ENCODE measurements around the gene BRD3.
A peak's percentile ranks its signal among the peaks of the same experiment; 100 is the strongest.
"Not testable (repeated sequence)": the region's sequence is repeated elsewhere in the genome, so short reads cannot be mapped to it uniquely, and the experiment has no call there.

BRD3 gene

DNA sequence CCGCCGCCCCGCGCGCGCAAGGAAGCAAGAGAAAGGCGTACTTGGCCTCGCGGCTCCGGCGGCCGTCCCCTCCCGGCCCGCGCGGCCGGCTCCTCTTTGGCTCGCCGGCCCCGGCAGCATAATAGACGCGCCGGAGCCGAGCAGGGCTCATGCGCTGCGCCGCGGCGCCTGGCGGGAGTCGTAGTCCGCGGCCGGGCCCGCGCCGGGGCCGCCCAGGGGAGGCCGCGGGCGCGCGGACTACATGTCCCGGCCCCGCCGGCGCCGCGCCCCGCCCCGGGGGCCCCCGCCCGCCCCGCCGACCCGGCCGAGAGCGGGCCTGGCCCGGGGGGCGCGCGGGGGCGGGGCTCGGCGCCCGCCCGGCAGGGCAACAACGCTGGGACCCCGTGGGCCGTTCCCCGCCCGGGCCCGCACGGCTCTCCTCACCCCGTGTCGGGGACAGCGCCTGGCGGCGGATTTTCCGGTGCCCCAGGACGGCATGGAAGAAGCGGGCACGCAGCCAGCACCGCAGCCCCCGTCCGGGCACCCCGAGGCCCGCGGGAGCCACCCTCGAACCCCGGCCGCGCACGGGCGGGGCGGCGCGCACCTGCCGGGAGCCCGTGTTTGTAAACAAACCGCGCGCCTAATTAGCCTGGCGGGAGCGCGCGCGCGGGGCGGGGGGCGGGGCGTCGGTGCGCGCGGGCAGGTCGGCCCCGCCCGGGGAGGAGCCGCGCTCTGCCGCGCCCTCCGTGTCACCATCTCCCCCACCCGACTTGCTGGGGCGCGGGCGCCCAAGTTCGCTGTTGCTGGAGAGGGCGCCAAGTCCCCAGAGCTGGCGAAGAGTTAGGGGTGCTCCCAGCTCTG lies at the start of gene BRD3:
BRD3 (minus strand) TSS at position 123 of the 840 bp plus-strand sequence. CDS start 14,549 bp downstream, outside the sequence.
- peak; percentile 62 to 69 for DNase-seq (ENCODE audit: low read depth in 2 of 2)

DNA sequence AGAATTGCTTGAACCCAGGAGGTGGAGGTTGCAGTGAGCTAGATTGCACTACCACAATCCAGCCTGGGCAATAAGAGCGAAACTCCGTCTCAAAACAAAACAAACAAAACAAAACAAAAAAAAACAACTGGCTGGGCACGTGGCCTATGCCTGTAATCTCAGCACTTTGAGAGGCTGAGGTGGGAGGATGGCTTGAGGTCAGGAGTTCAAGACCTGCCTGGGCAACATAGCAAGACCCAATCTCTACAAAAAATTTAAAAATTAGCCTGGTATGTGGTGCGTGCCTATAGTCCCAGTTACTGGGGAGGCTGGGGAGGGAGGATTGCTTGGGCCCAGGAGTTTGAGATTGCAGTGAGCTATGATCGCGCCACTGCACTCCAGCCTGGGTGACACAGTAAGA lies 44.7 kb upstream of the BRD3 start:
- no peak for DNase-seq (ENCODE audit: low read depth in 2 of 2)

DNA sequence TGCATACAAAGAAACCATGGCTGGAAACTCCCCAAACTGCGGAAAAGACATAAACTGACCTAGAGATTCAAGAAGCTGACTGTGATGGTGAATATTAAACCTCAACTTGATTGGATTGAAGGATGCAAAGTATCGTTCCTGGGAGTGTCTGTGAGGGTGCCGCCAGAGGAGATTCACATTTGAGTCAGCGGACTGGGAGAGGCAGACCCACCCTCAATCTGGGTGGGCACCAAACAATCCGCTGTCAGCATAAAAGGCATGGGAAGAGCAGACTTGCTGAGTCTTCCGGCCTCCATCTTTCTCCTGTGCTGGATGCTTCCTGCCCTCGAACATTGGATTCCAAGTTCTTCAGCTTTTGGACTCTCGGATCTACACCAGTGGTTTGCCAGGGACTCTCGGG lies 43.2 kb upstream of the BRD3 start:
- DNase-seq (ENCODE audit: low read depth in 2 of 2) = no peak

DNA sequence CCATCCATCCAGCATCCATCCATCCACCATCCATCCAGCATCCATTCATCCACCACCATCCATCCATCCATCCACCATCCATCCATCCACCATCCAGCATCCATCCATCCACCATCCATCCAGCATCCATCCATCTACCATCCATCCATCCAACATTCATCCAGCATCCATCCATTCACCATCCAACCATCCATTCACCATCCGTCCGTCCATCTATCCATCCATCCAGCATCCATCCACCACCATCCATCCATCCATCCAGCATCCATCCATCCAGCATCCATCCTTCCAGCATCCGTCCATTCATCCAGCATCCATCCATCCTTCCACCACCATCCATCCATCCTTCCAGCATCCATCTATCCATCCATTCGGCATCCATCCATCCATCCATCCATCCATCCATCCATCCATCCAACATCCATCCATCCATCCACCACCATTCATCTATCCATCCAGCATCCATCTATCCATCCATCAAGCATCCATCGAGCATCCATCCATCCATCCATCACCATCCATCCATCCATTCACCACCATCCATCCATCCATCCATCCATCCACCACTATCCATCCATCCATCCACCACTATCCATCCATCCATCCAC lies 35.7 kb upstream of the BRD3 start:
- DNase-seq (ENCODE audit: low read depth in 2 of 2) = no peak

DNA sequence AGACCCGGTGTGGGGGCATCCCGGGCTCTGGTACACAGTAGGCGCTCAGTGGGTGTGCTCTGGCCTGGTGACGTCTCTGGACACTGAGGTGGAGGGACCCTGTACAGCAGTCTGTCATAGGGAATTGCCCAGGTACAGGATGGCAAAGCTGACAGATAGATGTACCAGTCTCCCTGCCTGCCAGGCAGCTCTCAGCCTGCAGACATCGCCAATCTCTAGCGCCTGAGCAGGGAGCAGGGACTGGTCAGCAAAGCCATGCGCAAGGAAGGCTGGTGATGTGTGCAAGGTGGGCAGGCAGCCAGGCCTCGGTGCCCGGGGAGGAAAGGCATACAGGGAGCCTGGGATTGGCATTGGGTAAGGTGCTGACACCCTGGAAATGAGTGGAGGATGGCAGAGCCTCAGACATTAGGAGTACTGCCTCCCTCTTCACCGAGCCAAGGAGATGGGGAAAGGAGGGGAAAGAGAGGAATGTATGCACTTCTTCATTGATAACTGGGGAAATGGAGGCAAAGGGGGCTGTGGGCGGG lies 33.9 kb upstream of the BRD3 start:
- no peak for DNase-seq (ENCODE audit: low read depth in 2 of 2)

DNA sequence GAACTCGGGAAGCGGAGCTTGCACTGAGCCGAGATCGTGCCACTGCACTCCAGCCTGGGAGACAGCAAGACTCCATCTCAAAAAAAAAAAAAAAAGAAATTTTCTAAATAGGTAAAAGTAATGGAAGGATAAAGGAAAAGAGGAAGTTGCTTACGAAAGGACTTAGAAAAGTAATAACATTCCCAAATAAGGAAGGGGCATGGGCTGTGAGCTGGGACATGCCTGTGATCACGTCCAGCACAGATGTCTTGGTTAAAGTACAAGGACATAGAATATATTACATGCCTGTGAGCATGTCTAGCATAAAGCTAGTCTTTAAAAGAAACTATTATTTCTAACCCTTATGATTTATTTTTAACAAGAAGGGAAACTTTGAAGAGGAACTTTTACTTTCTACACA lies 33.3 kb upstream of the BRD3 start:
- DNase-seq (ENCODE audit: low read depth in 2 of 2) = not testable (repeated sequence)

DNA sequence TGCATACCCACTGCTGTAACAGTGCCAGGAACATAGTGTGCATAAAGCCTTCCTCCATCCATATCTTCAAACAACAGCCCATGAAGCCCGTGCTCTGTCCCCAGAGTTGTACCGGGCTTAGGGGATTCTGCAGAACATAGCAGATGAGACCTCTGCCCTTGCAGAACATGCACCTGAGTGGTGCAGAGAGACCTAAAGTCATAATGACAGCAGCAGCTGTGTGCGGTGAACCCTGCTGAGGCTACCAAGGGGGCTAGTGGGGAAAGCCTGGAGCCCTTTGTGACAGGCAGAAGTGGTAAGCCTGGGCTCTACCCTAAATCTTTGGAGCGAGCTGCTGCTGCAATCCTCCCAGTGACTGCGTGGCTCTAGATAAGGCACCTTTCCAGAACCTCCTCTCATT lies 32.2 kb upstream of the BRD3 start:
- no peak for DNase-seq (ENCODE audit: low read depth in 2 of 2)

DNA sequence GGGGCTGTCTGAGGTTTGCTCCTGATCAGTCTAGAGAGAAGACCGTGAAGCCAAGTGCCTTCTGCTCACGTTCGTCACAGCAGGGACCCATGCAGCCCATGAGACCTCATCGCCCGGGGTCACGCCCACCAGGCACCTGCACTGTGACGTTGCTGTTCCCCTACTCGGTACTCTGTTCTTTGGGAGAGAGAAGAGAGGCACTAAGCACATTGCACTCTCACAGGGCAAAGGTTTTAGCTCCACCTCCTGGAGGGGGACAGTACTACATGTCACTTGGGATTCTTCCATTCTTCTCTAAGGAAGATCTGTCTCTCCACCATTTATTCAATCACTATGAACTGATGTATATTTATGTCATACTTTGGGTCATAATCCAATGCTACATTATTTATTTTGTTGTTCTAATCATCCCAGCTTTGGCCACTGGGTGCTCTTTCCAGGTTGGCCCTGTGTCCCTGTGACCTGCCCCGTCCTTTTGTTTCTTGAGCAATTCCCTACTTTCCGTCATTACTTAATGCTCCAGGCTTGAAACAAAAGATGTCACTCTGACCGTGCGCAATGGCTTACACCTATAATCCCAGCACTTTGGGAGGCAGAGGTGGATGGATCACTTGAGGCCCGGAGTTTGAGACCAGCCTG lies 31.4 kb upstream of the BRD3 start:
- peak; percentile 41 to 51 for DNase-seq (ENCODE audit: low read depth in 2 of 2)

DNA sequence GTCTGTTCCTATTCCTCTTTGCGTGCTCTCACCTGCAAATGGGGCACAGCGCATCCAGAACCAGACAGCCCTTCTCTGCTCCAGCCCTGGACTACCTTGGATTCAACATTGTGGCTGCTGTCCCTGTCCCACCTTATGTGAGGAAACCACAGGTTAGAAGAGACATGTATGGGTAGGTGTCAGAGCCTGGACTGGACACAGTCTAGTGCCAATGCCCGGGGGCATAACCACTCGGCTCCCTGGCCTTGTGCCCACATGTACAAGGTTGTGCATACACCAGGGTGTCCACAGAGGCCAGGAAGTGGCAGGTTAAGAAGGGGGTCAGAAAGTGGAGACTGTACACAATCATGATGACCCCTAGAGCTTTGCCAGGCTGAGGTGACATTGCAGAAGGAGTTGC lies 22.1 kb upstream of the BRD3 start:
- DNase-seq (ENCODE audit: low read depth in 2 of 2) = no peak

DNA sequence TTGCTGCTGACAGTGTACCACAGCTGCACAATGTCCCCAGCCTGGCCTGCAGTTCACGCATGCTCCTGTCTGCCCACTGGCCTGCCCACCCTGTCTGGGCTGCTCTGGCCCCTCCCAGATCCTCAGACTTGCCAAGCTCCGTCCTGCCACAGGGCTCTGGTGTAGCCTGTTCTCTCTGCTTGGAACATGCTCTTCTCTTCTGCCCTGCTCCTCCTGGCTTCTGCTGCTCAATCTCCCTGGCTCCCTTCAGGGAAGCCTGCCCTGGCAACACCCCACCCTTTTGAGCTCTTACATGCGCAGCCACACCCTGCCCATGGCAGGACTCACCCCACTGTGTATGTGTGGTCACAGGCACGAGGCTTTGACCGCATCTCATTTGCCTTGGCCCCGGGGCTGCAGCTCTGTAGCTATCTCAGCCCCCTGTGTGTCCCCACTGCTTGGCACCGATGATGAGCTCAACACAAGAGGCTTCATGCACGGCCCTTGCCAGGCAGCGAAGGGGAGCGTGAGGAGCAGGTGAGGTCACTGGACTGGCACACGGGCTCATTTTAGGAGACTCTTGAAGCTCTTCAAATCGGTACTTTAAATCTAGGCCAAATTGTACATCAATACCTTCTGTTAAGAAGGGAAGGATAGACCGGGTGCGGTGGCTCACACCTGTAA lies 20.4 kb upstream of the BRD3 start:
- no peak for DNase-seq (ENCODE audit: low read depth in 2 of 2)

DNA sequence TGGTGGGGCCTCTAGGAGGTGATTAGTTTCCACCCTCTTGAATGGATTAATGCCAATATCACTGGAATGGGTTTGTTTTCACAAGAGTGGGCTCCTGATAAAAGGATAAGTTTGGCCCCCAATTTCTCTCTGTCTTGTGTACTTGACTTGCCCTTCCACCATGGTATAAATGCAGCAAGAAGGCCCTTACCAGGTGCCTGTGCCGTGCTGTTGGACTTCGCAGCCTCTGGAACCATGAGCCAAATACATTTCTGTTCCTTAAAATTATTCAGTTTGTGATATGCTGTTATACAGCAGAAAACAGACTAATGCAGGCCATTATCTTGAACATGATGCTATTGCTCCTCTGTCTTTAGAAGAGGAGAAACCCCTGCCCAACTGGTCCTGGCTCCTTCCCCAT lies 17.8 kb upstream of the BRD3 start:
- no peak for DNase-seq (ENCODE audit: low read depth in 2 of 2)

DNA sequence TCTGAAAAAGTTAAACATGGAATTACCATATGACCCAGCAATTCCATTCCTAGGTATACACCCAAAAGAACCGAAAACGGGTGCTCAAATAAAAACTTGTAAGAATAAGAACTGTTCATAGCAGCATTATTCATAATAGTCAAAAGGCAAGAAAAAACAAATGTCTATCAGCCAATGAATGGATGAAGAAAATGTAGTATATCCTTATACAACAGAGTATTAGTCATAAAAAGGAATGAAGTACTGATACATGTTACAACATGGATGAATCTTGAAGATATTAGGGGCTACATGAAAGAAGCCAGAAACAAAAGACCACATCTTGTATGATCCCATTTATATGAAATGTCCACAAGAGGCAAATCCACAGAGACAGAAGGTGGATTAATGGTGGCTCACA lies 15.6 kb upstream of the BRD3 start:
- DNase-seq (ENCODE audit: low read depth in 2 of 2) = no peak

DNA sequence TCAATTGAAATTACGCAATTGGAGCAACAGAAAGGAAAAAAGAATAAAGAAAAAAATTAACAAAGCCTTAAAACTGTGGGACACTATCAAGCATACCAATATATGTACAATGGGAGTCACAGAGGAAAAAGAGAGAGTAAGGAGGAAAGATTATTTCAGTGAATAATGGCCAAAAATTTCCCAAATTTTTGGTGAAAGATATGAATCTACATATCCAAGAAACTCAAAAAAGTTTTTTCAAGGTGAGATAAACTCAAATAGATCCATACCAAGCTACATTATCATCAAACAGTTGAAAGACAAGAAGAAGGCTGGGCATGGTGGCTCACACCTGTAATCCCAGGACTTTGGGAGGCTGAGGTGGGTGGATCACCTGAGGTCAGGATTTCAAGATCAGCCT lies 8.8 kb upstream of the BRD3 start:
- DNase-seq (ENCODE audit: low read depth in 2 of 2) = no peak

DNA sequence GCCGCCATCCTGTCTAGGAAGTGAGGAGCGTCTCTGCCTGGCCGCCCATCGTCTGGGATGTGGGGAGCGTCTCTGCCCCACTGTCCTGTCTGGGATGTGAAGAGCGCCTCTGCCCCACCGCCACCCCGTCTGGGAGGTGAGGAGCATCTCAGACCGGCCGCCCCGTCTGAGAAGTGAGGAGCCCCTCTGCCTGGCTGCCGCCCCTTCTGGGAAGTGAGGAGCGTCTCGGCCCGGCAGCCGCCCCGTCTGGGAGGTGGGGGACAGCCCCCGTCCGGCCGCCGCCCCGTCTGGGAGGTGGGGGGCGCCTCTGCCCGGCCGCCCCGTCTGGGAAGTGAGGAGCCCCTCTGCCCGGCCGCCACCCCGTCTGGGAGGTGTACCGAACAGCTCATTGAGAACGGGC lies 7.9 kb upstream of the BRD3 start:
- not testable (repeated sequence) for DNase-seq (ENCODE audit: low read depth in 2 of 2)

DNA sequence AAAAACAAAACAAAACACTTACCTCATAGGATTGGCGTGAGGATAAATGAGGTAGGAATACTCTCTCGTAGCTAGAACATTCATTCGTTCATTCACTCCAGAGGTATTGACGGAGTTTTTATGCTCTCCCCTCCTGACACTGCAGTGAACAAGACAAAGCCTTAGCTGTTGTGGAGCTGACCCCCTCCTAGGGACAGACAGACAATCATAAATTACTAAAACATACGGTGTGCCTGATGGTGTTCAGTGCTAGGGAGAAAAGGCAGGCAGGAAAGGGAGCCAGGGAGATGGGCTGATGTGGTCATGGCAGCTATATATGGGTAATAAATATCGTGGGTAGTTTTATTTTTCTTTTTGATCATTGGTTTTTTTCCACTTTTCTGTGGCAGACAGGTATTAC lies 5.7 kb upstream of the BRD3 start:
- no peak for DNase-seq (ENCODE audit: low read depth in 2 of 2)

DNA sequence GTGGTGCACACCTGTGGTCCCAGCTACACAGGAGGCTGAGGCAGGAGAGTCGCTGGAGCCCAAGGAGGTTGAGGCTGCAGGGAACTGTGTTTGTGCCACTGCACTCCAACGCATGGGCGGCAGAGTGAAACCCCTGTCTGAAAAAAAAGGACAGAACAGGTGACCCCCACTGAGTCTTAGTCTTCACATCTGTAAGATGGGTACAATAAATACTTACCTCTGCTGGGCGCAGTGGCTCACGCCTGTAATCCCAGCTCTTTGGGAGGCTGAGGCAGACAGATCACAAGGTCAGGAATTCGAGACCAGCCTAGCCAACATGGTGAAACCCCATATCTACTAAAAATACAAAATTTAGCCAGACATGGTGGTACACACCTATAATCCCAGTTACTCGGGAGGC lies 4.9 kb upstream of the BRD3 start:
- DNase-seq (ENCODE audit: low read depth in 2 of 2) = not testable (repeated sequence)

DNA sequence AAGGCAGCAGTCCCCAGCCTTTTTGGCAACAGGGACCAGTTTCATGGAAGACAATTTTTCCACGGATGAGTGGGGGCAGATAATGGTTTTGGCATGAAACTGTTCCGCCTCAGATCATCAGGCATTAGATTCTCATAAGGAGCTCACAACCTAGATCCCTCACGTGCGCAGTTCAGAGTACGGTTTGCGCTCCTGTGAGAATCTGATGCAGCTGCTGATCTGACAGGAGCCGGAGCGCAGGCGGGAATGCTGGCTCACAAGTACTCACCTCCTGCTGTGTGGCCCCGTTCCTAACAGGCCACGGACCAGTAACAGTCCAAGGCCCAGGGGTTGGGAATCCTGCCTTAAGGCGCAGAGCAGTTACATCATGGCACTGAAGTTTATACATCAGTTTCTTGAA lies 3.3 kb upstream of the BRD3 start:
- no peak for DNase-seq (ENCODE audit: low read depth in 2 of 2)

DNA sequence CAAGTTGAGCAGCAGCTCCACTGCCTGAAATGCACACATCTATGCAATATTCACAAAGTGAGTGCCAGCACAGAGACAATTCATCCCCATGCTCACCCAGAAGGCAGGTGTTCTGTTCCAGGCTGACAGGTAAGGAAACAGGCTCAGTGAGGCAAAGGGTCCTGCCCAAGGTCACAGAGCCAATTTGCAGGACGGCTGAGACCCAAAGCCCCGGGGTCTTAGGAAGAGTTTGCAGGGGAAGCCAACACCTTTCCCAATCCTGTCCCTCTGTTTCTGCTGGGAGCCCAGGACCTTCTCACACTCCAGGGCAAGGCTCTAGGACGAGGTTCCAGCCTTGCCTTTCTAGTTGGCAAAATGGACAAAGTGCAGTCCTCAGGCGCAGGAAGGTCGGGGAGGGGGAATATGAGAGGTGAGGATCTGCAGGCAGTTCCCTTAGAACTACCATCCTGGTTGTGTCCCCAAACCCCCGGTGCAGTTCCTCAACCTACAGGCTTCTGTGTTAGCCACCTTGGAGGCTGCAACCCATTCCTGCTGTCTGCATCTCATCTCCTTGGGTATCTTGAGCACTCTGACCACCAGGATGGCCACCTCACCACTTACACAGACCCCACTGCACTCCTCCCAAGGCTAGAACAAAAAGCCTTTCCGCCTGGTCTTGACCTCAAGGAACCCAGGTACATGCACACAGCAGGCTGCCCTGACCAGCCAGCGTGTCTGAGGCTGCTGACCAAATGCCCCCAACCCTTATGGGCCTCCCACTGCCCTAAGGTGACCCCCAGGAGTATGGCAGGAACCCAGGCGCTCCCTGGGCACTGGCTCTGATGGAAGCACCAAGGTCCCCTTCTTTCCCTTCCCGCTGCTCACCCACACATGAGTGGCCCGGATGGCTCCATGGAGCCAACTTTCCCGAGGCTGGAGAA lies 1.9 kb upstream of the BRD3 start:
- no peak for DNase-seq (ENCODE audit: low read depth in 2 of 2)

DNA sequence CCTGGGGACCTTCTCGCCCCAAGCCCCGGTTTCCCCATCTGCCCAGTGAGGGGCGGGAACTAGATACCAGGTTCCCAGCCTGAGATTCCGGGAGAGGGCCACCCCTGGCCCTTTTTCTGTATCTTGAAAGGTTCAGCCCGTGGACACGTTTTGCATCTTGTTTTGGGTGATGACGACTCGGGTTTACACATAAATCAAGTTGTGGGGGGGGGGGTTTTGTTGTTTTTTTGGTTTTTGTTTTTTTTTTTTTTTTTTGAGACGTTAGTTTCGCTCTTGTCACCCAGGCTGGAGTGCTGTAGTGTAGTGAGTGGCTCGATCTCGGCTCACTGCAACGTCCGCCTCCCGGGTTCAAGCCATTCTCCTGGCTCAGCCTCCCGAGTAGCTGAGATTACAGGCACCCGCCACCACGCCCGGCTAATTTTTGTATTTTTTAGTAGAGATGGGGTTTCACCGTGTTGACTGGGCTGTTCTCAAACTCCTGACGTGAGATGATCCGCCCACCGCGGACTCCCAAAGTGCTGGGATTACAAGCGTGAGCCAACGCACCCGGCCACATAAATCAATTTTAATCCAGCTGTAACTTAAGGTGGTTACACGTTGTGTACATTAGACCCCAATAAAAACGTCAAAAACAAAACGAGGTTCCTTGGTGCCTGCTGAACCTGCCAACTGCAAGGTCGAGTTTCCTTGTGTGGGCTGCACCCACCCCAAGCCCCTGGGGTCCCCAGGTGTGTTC lies 1.1 kb upstream of the BRD3 start:
- DNase-seq (ENCODE audit: low read depth in 2 of 2) = no peak
